IgD-negative memory B cell (primary cell): ENCODE results near the gene PXN. TPM values are rescaled to one million over a fixed set of nuclear protein-coding genes. Genes with fewer than 3 reads are reported as not detected.
"Not testable (repeated sequence)": the region's sequence is repeated elsewhere in the genome, so short reads cannot be mapped to it uniquely, and the experiment has no call there.

Experiments used
- H3K27ac Mint-ChIP-seq, 3 donors: one replicate each; pipeline ENCODE4 v1.8.0; 2020 to 2022; ENCODE audit warnings: mild to moderate bottlenecking in 3 of 3, mixed read lengths in 3 of 3, moderate library complexity in 1 of 3
- H3K27me3 Mint-ChIP-seq: one replicate; pipeline ENCODE4 v1.8.0; 2021; ENCODE audit warnings: mixed read lengths
- H3K36me3 Mint-ChIP-seq: one replicate; pipeline ENCODE4 v1.8.0; 2020; ENCODE audit warnings: mild to moderate bottlenecking, mixed read lengths
- H3K4me1 Mint-ChIP-seq, 3 donors: one replicate each; pipeline ENCODE4 v1.8.0; 2020 to 2022; ENCODE audit warnings: mixed read lengths in 3 of 3, mild to moderate bottlenecking in 1 of 3
- H3K4me3 Mint-ChIP-seq, 4 donors: one replicate each; pipeline ENCODE4 v1.8.0; 2020 to 2022; ENCODE audit warnings: mild to moderate bottlenecking in 4 of 4, mixed read lengths in 4 of 4, moderate library complexity in 3 of 4
- H3K9me3 Mint-ChIP-seq, 3 donors: one replicate each; pipeline ENCODE4 v1.8.0; 2020 to 2021; ENCODE audit warnings: mixed read lengths in 3 of 3, mild to moderate bottlenecking in 1 of 3
- polyA plus RNA-seq: library from polyadenylated mRNA; unstranded; fragments of 300-500 nt; fragmentation: Illumina TruSeq; gene quantifications from one replicate; pipeline ENCODE4 v1.2.3, GENCODE V29; 2021

PXN gene
- polyA plus RNA-seq, 1 donor from 2014 or later: 6.3 TPM

DNA sequence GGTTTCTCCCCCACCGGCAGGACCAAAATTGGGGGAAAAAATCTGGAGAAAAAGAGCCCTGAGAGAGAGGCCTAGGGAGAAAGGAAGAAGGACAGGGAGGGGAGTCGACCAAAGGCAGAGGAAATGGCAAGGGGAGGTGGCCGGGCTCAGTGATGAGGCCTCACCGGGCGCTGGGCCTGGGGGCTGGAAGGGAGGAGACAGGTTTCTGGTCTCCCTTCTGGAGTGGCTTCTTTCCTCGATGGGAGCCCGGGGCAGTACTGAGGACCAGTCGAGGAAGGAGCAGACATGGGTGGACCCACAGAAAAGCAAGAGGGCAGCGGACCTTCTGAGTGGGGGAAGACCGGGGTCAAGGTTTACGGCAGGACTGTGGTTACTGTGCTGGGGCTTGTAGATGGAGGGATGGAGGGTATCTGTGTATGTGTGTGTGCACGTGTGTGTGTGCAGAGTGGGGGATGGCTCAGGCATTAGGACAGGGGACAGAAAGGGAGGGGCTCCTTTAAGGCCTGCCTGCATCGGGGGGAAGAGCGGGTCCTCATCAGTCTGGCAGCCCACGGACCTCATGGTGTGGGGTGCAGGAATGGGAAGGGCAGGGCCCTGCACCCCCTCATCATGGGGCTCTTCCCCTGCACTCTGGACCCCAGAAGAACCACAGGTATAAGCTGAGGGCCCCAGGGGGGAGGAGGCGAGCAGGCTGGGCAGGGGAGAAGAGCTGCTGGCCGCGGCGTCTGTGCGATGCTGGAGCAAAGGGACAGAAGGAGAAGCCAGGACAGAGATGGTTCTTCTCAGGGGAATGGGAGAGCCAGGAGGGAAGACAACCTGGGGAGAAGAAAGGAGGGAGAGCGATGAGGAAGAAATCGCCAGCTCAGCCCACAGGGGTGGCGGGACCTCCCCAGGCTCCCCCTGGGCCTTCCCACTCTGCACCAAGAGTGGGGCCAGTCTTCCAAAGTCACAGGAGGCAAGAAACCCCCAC, 49.5 kb downstream of the PXN start:
- Mint-ChIP-seq H3K4me1 (no peaks in the 10 kb centered on the region), H3K27ac (peak overlapping the region in 1 of 3 donors; percentile 48), H3K4me3 (no peak overlapping the region), H3K36me3 (no peaks in the 10 kb centered on the region), H3K9me3 (no peaks in the 10 kb centered on the region), H3K27me3 (peaks cover 2% of the 10 kb centered on the region)

DNA sequence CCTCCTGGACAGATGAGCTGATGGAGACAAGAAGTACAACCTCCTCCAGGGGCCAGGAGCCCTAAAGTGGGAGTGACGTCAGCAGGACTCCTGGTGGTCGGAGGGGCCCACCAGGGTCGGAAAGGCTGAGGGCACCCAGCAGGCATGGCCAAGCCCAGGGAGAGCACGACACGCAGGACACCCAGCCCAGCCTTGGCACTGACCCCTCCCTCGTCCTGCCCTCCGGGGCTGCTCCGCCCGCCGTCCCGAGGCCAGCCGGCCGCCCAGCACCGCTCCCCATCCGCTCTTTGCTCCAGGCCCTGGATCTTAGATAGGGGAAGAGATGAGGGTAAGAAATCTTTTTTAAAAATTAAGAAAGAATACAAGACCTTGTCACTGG, 50.2 kb downstream of the PXN start:
- no peaks in the 10 kb centered on the region for H3K27me3 Mint-ChIP-seq
- no peak overlapping the region for H3K27ac Mint-ChIP-seq
- H3K4me1 Mint-ChIP-seq: no peaks in the 10 kb centered on the region
- peaks cover 2% of the 10 kb centered on the region for H3K36me3 Mint-ChIP-seq
- H3K4me3 Mint-ChIP-seq: no peak overlapping the region
- H3K9me3 Mint-ChIP-seq: no peaks in the 10 kb centered on the region

DNA sequence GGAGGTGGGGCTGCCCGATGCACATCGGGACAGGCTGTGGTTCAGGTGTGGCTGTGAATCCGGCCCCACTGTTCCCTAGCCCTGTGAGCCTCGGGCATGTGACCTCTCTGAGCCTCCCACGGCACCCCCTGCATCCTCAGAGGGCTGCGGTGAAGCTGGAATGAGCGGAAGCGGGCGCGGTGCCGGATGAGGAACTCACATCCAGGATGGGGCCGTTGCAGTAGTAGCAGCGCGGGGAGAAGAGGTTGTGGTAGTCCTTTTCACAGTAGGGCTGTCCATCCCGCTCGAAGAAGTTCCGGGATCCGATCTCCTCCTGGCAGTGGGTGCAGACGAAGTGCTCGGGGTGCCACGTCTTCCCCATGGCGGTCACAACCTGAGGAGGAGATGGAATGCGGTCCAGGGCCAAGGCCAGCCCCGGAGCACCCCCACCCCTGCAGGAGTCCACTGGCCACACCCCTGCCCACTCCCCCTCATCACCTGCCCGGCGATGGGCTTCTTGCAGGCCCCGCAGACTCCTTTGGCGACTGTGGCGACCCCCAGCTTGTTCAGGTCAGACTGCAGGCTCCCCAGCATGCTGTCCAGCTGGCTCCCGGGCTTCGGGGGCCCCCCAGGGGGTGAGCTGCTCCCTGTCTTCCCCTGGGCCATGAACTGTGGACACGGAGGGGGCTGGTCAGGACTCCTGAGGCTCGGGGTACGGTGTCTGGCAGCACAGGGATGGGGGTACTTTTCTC, 50.7 kb downstream of the PXN start:
- Mint-ChIP-seq H3K27me3 (no peaks in the 10 kb centered on the region), H3K27ac (no peak overlapping the region), H3K4me3 (no peak overlapping the region), H3K36me3 (peaks cover 2% of the 10 kb centered on the region), H3K4me1 (no peaks in the 10 kb centered on the region), H3K9me3 (no peaks in the 10 kb centered on the region)

DNA sequence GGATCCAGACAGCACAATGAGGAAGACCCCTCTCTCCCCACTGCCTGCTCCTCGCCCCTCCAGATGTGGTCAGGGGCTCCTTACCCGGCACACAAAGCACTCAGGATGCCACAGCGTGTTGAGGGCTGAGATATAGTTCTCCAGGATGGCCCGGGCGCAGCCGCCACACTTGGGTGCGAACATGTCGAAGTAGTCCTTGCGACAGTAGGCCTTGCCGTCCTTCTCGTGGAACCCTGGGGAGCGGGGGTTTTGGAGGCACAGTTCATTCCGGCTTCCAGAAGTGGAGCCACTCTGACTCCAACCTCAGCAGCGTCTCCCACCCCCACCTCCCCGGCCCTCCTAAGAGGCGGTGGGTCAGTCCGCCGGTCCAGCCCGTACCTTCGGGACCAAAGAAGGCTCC, 51.8 kb downstream of the PXN start:
- H3K27ac Mint-ChIP-seq: no peak overlapping the region
- no peaks in the 10 kb centered on the region for H3K9me3 Mint-ChIP-seq
- no peak overlapping the region for H3K4me3 Mint-ChIP-seq
- no peaks in the 10 kb centered on the region for H3K27me3 Mint-ChIP-seq
- H3K36me3 Mint-ChIP-seq: peaks cover 2% of the 10 kb centered on the region
- H3K4me1 Mint-ChIP-seq: no peaks in the 10 kb centered on the region

DNA sequence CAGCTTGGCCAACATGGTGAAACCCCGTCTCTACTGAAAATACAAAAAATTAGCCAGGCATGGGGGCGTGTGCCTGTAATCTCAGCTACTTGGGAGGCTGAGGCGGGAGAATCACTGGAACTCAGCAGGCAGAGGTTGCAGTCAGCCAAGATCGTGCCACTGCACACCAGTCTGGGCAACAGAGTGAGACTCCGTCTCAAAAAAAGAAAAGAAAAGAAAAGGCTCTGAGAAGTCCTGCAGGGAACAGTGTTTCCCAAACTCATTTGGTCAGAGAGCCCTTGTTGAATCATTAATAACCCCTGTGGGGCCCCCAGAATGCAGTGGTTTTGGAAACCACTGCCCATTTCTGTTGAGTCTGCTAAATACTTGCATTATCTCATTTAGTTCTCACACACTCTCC, 52.3 kb downstream of the PXN start:
- not testable (repeated sequence) for H3K27ac Mint-ChIP-seq, H3K36me3 Mint-ChIP-seq, H3K4me1 Mint-ChIP-seq, H3K27me3 Mint-ChIP-seq, H3K4me3 Mint-ChIP-seq, H3K9me3 Mint-ChIP-seq

DNA sequence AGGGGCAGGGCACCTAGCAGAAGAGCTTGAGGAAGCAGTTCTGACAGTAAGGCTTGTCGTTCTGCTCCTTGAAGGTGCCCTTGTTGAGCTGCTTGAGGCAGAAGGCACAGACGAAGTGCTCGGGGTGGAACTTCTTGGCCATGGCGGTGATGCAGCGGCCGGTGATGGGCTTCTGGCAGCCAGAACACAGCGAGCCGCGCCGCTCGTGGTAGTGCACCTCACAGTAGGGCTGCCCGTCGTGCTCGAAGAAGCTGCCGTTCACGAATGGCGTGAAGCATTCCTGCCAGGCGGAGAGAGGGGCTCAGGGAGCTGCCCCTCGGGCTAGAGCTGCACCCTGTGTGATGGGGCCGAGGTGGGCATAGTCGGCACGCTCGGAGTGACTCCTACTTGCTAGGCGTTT, 53.2 kb downstream of the PXN start:
- Mint-ChIP-seq H3K4me1 (no peaks in the 10 kb centered on the region), H3K27me3 (no peaks in the 10 kb centered on the region), H3K9me3 (no peaks in the 10 kb centered on the region), H3K36me3 (peaks cover 2% of the 10 kb centered on the region), H3K27ac (no peak overlapping the region), H3K4me3 (no peak overlapping the region)

DNA sequence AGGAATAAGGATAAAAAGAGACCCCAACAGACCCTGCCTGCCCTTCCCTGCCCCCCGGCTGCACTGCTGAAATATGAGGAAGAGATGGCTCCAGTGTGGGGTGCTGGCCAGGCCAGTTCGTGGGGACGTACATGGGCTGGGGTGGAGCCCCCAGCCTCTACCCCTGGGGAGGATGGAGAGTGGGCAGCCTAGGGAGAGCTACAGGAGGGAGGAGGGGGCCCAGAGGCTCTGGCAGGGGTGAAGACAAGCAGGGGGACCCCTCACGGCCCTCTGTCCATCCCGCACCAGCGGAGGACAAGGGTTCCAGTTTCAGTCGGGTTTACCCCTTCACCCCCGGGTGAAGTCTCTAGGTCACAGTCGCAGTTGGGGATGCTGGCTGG, 53.6 kb downstream of the PXN start:
- Mint-ChIP-seq H3K4me3 (peak overlapping the region in 1 of 4 donors; percentile 12), H3K4me1 (no peaks in the 10 kb centered on the region), H3K27ac (peak overlapping the region in 1 of 3 donors; percentile 50), H3K9me3 (no peaks in the 10 kb centered on the region), H3K27me3 (no peaks in the 10 kb centered on the region), H3K36me3 (peaks cover 2% of the 10 kb centered on the region)

DNA sequence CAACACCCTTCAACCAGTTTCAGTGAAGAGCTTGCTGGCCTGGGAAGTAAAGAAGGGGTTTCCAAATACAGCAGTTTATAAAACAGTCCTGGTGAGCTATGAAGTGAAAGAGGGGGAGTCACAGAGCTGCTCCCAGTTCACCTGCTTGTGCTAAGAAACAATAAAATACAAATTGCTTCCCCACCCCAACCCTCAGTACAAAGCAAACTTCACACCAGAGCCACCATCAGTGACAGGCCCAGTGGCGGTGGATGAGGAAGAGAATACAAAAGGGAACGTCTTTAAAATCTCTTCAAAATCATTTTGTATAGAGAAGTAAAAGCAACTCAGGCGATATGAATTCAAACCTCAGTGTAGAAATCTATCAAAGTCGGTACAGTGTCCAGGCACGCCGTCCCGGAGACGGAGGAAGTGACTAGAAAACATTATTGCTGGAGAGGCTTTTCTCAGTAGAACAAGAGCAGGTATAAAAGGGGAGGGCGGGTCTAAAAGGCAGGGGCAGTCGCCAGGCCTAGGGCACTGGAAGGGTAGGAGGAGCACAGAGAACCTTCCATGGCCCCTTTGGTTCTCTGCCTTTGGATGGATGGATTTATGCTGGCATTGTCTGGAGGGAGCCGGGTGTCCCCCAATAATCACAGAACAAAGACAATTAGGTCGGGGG, 54.2 kb downstream of the PXN start:
- no peaks in the 10 kb centered on the region for H3K9me3 Mint-ChIP-seq
- H3K4me1 Mint-ChIP-seq: no peaks in the 10 kb centered on the region
- H3K4me3 Mint-ChIP-seq: no peak overlapping the region
- no peaks in the 10 kb centered on the region for H3K27me3 Mint-ChIP-seq
- peaks cover 2% of the 10 kb centered on the region for H3K36me3 Mint-ChIP-seq
- no peak overlapping the region for H3K27ac Mint-ChIP-seq

DNA sequence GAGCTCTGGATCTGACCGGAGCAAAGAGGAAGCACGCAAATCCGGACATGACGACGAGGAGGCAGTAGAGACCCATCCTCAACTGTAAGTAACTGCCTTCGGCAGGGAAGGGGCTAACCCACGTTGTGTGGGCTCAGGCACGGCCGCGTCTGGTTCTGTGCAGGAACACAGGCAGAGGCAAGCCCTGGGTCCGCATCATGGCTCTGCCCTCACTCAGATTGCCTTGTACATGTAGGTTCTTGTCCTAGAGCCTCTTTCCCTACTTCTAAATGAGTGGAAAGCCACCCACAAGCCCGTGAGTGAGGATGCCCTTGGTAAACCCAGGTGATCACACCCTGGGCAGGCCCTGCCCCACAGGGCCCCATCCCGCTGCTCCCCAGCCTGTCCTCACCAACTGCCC, 55.7 kb downstream of the PXN start:
- Mint-ChIP-seq H3K36me3 (peaks cover 2% of the 10 kb centered on the region), H3K27ac (no peak overlapping the region)

DNA sequence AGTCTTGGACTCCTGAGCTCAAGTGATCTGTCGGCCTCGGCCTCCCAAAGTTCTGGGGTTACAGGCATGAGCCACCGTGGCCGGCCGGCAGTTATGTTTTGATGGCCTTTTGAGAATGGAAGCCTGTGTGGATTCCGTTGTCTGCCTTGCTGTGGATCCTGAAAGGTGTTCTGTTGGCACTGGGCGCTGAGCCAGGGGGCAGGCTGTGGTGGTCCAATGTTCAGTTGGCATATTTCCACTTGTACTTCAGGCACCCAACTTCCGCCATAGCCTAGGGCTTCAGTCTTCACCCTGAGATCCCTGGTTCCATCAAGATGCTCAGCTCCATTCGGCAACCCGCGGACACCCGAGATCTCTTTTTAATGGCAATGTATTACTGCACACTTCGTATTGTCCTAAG, 58.3 kb downstream of the PXN start:
- H3K27ac Mint-ChIP-seq: no peak overlapping the region
- H3K36me3 Mint-ChIP-seq: peaks cover 2% of the 10 kb centered on the region
- no peaks in the 10 kb centered on the region for H3K9me3 Mint-ChIP-seq
- H3K27me3 Mint-ChIP-seq: no peaks in the 10 kb centered on the region
- no peak overlapping the region for H3K4me3 Mint-ChIP-seq
- H3K4me1 Mint-ChIP-seq: no peaks in the 10 kb centered on the region

More for the DNA sequence above, 55.7 kb downstream of the PXN start:
- no peaks in the 10 kb centered on the region for H3K27me3 Mint-ChIP-seq
- no peaks in the 10 kb centered on the region for H3K9me3 Mint-ChIP-seq
- H3K4me1 Mint-ChIP-seq: no peaks in the 10 kb centered on the region
- no peak overlapping the region for H3K4me3 Mint-ChIP-seq

DNA sequence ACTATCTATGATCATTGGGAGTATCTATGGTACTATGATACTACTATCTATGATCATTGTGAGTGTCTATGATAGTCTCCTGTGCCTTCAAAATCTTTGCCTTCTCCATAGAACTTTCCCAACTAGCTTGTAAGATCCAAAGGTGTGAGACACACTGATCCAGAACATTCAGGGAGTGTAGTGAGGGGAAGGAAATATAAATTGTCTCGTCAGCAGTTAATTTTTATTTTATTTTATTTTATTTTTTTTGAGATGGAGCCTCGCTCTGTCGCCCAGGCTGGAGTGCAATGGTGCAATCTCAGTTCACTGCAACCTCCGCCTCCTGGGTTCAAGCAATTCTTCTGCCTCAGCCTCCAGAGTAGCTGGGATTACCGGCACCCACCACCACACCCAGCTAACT, 58.7 kb downstream of the PXN start:
- not testable (repeated sequence) for H3K36me3 Mint-ChIP-seq, H3K9me3 Mint-ChIP-seq, H3K27me3 Mint-ChIP-seq, H3K4me1 Mint-ChIP-seq
- Mint-ChIP-seq H3K4me3 (peak overlapping the region in 1 of 4 donors; percentile 34), H3K27ac (peak overlapping the region in 1 of 3 donors; percentile 6)

DNA sequence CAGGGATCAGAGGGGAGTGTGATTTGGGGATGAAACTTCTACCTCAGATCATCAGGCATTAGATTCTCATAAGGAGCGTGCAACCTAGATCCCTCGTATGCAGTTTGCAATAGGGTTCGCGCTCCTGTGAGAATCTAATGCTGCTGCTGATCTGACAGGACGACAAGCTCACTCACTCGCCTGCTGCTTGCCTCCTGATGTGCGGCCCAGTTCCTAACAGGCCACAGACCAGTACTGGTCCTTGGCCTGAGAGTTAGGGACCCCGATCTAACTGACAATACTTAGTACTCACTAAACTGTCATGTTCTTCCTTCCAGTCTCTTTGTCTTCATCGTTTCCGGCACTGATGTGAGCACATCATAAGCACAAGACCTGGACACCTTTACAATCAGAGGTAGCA, 59.3 kb downstream of the PXN start:
- Mint-ChIP-seq H3K9me3 (no peaks in the 10 kb centered on the region), H3K27ac (peak overlapping the region in 1 of 3 donors; percentile 6), H3K27me3 (no peaks in the 10 kb centered on the region), H3K4me1 (peaks cover 2% of the 10 kb centered on the region in 3 donors), H3K36me3 (peaks cover 2% of the 10 kb centered on the region), H3K4me3 (peak overlapping the region in 1 of 4 donors; percentile 34)

DNA sequence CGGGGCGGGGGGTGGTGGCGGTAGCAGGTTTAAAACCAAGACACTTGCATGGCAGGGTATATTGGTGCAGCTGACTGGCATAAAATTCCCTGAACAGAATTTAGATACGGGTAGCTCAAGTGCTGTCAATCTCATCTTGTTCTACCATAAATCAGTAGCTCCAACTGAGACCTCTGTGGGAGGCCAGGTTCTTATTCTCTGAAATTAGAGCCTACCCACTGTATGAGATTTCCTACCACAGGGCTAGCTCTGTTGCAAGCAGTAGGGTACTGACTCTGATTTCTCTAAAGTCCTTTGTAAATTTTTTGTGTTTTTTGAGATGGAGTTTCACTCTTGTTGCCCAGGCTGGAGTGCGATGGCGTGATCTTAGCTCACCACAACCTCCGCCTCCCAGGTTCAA, 61.4 kb downstream of the PXN start:
- no peaks in the 10 kb centered on the region for H3K36me3 Mint-ChIP-seq
- H3K4me3 Mint-ChIP-seq: no peak overlapping the region
- no peak overlapping the region for H3K27ac Mint-ChIP-seq
- H3K27me3 Mint-ChIP-seq: no peaks in the 10 kb centered on the region
- peaks cover 10 to 18% (median 16%) of the 10 kb centered on the region in 3 donors for H3K4me1 Mint-ChIP-seq
- H3K9me3 Mint-ChIP-seq: no peaks in the 10 kb centered on the region

DNA sequence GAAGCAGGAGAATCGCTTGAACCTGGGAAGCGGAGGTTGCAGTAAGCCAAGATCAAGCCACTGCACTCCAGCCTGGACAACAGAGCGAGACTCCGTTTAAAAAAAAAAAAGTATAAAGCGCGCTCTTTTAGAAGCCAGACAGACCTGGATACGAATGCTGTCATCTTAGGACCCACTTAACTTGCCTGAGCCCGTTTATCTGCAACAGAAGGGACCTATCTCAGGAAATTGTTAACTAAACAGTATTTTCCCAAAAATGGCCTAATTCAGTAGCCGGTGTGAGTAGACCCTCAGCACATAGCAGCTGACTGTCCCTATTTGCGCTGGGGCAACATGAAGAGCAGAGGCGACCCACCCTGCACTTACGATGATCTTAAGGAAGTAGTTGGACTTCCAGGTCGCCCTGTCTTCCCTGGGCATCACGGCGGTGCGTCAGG, 65.1 kb downstream of the PXN start:
- Mint-ChIP-seq H3K4me3 (peak overlapping the region; percentile 95 to 99 (median 96)), H3K36me3 (peaks cover 3% of the 10 kb centered on the region), H3K27ac (peak overlapping the region; percentile 95 to 98 (median 98)), H3K4me1 (peaks cover 11 to 25% (median 21%) of the 10 kb centered on the region in 3 donors), H3K27me3 (no peaks in the 10 kb centered on the region), H3K9me3 (no peaks in the 10 kb centered on the region)
